GM19395 (cell line): ENCODE measurements around the gene HEMK1.

ENCODE experiments used
- ATAC-seq: cut with Tn5 transposase; IDR thresholded peaks from one replicate; pipeline ENCODE4 v1.9.1; 2021; ENCODE audit warnings: mild to moderate bottlenecking, moderate library complexity; ENCODE audit not compliant: unreplicated experiment

Gene HEMK1

DNA sequence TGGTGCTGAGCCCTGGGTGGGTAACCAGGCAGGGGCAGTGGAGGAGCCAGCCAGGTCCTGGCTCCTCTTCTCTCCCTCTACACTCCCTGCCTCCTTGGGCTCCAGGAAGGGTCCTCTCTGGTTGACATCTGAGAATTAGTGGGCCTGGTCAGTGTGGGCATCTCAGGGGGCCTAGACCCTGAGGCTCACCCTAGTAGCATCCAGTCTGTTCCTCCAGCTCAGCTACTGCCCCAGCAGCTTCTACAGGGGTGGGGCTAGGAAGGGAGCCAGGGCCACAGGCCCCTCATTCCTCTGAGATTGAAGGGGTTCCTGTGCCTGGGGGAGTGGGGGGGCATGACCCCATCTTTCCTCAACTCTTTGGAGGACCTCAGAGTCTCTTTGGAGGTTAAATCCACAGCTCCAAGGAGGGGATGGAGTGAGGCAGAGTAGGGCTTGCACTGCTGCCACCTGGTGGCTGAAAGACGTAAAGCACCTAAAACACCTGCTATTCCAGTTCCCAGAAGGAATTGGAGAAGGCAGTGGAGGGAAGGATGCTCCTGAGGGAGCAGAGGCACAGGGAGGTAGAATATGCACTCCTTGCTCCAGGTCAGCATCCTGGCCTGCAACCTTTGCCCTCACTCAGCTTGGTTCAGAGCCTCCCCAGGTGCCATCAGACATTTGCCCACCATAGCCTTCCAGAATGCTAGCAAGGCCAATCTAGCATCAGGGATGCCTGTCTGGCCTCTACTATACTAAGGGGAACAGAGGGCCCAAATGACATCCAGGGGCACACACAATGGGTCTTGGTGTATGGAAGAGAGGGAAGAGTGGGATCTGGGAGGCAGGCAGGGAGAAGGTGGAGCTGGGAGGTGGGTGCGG, 26.9 kb upstream of the HEMK1 start:
- no peak for ATAC-seq

- ATAC-seq: no peak
Observed at GRCh38 chr3:50545781-50546180, 23.5 kb upstream of the HEMK1 start.

GRCh38 chr3:50549226-50549625, 20.1 kb upstream of the HEMK1 start:
- ATAC-seq: no peak

GRCh38 chr3:50550079-50550736, 19.1 kb upstream of the HEMK1 start:
- peak; percentile 57 for ATAC-seq

- no peak for ATAC-seq
Observed at GRCh38 chr3:50551054-50551659, 18.2 kb upstream of the HEMK1 start.

GRCh38 chr3:50551681-50552435, 17.5 kb upstream of the HEMK1 start:
- no peak for ATAC-seq

DNA sequence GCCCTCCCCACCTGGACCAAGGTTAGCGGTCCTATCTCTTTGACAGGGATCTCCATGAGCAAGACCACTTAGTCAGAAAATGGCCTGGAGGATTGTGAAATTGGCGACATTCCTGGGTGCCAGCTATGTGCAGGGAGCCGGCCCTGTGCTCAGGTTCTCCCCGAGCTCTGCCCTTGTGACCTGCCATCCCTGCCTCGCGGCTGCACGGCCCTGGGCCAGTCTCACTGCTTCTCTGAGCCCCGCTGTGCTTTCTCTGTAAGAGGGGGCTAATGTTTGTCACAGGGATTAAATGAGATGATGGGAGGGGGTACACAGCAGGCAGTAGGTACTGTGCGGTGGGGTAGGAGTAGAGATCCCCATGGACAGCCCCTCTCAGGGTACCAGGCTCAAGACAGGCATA, 16.7 kb upstream of the HEMK1 start:
- ATAC-seq: no peak

DNA sequence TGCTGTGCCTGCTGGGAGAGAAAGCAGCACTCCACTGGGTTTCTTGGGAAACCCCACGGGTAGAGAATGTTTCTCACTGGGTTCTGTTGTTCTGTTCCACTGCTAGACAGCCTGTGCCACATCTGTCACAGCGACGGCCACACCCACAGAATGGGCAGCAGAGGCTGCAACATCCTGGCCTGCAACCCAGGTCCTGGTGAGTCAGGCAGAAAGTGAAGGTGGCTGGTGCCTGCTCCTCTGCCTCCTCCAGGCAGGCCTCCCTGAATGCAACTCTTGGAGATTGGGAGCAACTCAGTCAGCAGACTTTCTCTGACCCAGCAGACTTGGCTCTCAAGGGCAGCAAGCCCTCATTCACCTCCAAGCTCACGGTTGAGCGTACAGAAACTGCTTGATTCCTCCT, 14.8 kb upstream of the HEMK1 start:
- ATAC-seq: no peak

GRCh38 chr3:50557106-50557505, 12.2 kb upstream of the HEMK1 start:
- no peak for ATAC-seq

DNA sequence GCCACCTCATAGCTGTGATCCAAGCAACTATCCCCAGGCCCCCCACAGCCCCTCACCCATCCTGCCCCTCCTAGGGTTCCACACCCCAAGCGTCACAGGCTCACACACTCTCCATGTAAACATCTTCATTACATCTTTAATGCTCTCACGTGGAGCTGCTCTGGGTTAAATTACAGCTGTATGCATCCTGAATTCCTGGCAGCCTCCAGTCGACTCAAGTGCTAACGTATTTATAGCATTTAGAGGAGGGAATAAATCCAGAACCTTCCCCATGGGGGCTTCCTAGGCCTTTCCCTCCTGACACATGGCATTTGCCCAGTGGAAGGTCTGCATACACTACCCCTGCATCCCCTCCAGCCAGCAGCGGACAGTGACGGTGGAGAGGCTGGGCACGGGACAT, 11.4 kb upstream of the HEMK1 start:
- ATAC-seq: no peak

- no peak for ATAC-seq
Observed at GRCh38 chr3:50559702-50560101, 9.6 kb upstream of the HEMK1 start.

DNA sequence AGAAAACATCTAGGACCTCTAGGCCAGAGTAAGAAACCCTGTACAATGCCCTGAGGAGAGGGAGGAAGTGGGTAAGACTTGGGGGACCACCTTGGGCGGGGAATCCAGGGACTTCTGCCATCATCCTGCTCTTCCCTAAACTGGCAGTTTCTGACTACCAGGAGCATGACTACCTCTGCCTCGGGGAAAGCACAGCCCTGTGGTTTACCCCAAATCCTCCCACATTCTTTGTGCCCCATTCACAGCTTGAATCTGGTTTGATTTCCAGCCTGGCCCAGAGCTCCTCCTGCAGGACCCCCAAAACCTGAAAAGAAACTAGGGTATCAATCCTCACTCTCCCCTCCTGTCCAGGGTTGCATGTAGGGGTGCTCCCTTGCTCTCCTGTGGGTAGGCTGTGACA, 6.5 kb upstream of the HEMK1 start:
- no peak for ATAC-seq

GRCh38 chr3:50563867-50564266, 5.5 kb upstream of the HEMK1 start:
- no peak for ATAC-seq

DNA sequence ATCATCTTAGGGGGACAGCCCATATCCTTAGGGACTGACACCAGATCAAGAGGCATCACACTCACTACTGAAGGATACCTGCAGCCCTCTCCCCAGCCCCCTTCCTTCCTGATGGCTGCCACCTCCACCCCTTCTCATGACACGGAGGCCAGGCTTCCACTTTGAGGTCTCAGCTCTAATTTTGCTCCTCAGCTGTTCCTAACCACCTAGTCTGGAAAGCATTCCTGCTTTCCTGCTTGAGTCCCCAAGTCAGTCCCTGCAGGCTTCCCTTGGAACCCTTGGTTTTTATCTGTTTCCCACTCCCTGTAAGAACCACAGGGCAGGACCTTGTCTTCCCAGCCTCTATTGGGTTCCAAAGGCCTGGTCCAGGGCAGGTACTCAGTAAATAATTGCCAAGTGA, 5.0 kb upstream of the HEMK1 start:
- no peak for ATAC-seq

GRCh38 chr3:50567011-50567385, 2.3 kb upstream of the HEMK1 start:
- ATAC-seq: no peak

GRCh38 chr3:50567386-50568167, 1.7 kb upstream of the HEMK1 start, which contains the start of gene C3orf18:
C3orf18 (minus strand) TSS chr3:50567747; CDS start chr3:50565699, 2,048 bp downstream.
- peak; percentile 81 for ATAC-seq

- no peak for ATAC-seq
Observed at GRCh38 chr3:50570508-50571279, 1.4 kb downstream of the HEMK1 start.

GRCh38 chr3:50571486-50571885, 2.2 kb downstream of the HEMK1 start:
- ATAC-seq: no peak

DNA sequence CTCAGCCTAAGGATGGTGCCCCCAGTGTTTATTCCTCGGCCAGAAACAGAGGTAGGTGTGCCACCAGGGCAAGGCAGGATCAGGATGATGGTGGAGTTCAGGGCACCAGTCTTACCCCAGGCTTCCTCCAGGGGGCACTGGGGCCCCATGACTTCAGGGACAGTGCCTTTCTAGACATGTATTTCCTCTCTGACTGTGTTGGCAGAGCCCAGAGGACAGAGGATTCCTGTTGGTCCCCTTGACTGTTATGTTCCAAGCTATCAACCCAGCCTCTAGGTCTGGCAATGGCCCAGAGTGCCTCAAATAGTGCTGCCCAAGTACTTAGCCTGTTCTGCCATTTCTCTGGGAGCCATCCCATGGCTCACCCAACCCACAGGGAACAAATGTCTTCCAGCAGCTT, 2.8 kb downstream of the HEMK1 start:
- no peak for ATAC-seq
